ENCODE data around the gene ASPG. TPM values are rescaled to one million over a fixed set of nuclear protein-coding genes. Genes with fewer than 3 reads are reported as not detected.

Gene ASPG
- polyA plus RNA-seq, 1 donor from 2014 or later, result 0.16 TPM

GRCh38 chr14:104037074-104037473 lies 48.4 kb upstream of the ASPG start:
- H3K79me2 ChIP-seq (replicated peaks; ENCODE audit: insufficient read depth, low read length), result no peaks in the 10 kb centered on the region
- H3K27ac ChIP-seq (ENCODE audit: low read length), result no peak overlapping the region
- no peaks in the 10 kb centered on the region for H3K9me3 ChIP-seq (ENCODE audit: low read length)
- H3F3A ChIP-seq (ENCODE audit: insufficient read depth, low read length, poor library complexity, severe bottlenecking), result no peaks in the 10 kb centered on the region
- no peak overlapping the region for H3K9ac ChIP-seq (ENCODE audit: low read length)
- no peak for TF ChIP-seq EP300 (conservative IDR thresholded peaks at IDR 0.05; ENCODE audit: poor library complexity, severe bottlenecking)
- TF ChIP-seq, protein P1, sequence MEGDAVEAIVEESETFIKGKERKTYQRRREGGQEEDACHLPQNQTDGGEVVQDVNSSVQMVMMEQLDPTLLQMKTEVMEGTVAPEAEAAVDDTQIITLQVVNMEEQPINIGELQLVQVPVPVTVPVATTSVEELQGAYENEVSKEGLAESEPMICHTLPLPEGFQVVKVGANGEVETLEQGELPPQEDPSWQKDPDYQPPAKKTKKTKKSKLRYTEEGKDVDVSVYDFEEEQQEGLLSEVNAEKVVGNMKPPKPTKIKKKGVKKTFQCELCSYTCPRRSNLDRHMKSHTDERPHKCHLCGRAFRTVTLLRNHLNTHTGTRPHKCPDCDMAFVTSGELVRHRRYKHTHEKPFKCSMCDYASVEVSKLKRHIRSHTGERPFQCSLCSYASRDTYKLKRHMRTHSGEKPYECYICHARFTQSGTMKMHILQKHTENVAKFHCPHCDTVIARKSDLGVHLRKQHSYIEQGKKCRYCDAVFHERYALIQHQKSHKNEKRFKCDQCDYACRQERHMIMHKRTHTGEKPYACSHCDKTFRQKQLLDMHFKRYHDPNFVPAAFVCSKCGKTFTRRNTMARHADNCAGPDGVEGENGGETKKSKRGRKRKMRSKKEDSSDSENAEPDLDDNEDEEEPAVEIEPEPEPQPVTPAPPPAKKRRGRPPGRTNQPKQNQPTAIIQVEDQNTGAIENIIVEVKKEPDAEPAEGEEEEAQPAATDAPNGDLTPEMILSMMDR (IDR thresholded peaks at IDR 0.05; ENCODE audit: poor library complexity, severe bottlenecking), result no peak
- TF ChIP-seq RAD21 (conservative IDR thresholded peaks at IDR 0.05), result no peak
- TF ChIP-seq POLR2AphosphoS5 (IDR thresholded peaks at IDR 0.05), result no peak
- no peak for TF ChIP-seq REST (IDR thresholded peaks at IDR 0.05; ENCODE audit: borderline replicate concordance)
- TF ChIP-seq TAF1 (IDR thresholded peaks at IDR 0.05; ENCODE audit: low read depth), result no peak
- no peak for TF ChIP-seq EZH2 (IDR thresholded peaks at IDR 0.05; ENCODE audit: borderline replicate concordance, insufficient read depth, low read length, poor library complexity, severe bottlenecking)
- TF ChIP-seq MXI1 (conservative IDR thresholded peaks at IDR 0.05; ENCODE audit: poor library complexity, severe bottlenecking), result no peak
- TF ChIP-seq SMC3 (conservative IDR thresholded peaks at IDR 0.05; ENCODE audit: poor library complexity), result no peak
- H3K36me3 ChIP-seq (ENCODE audit: insufficient read depth, low read length), result no peaks in the 10 kb centered on the region
- H3K9me2 ChIP-seq (ENCODE audit: insufficient read depth, low read length), result no peaks in the 10 kb centered on the region
- H2AFZ ChIP-seq (ENCODE audit: low read depth, low read length), result no peak overlapping the region
- H3K4me3 ChIP-seq (ENCODE audit: low read length), result no peak overlapping the region
- H4K20me1 ChIP-seq (ENCODE audit: insufficient read depth), result no peaks in the 10 kb centered on the region
- H3K27me3 ChIP-seq (ENCODE audit: insufficient read depth, low read depth, low read length), result no peaks in the 10 kb centered on the region
- H3K4me2 ChIP-seq (ENCODE audit: low read length), result no peak overlapping the region

- no peak overlapping the region for H3K4me2 ChIP-seq (ENCODE audit: low read length)
- H3K27me3 ChIP-seq (ENCODE audit: insufficient read depth, low read depth, low read length), result no peaks in the 10 kb centered on the region
- H3F3A ChIP-seq (ENCODE audit: insufficient read depth, low read length, poor library complexity, severe bottlenecking), result no peaks in the 10 kb centered on the region
- H2AFZ ChIP-seq (ENCODE audit: low read depth, low read length), result no peak overlapping the region
- TF ChIP-seq RAD21 (conservative IDR thresholded peaks at IDR 0.05), result no peak
- TF ChIP-seq, protein P1 (IDR thresholded peaks at IDR 0.05; ENCODE audit: poor library complexity, severe bottlenecking), result no peak
- H3K27ac ChIP-seq (ENCODE audit: low read length), result no peak overlapping the region
- no peaks in the 10 kb centered on the region for H4K20me1 ChIP-seq (ENCODE audit: insufficient read depth)
- no peaks in the 10 kb centered on the region for H3K79me2 ChIP-seq (replicated peaks; ENCODE audit: insufficient read depth, low read length)
- H3K9ac ChIP-seq (ENCODE audit: low read length), result no peak overlapping the region
- no peaks in the 10 kb centered on the region for H3K36me3 ChIP-seq (ENCODE audit: insufficient read depth, low read length)
- no peak overlapping the region for H3K4me3 ChIP-seq (ENCODE audit: low read length)
- H3K9me2 ChIP-seq (ENCODE audit: insufficient read depth, low read length), result no peaks in the 10 kb centered on the region
- H3K9me3 ChIP-seq (ENCODE audit: low read length), result no peaks in the 10 kb centered on the region
Measured at GRCh38 chr14:104037903-104038302, 47.6 kb upstream of the ASPG start.

Data from neural cell (in vitro differentiated cells).